Stomach (tissue), 4 donors: ENCODE data around the gene DCBLD2.

Experiments used
- POLR2A ChIP-seq, 4 donors: fragments of 450-650 bp; IDR thresholded peaks; one replicate each; pipeline ENCODE4 v1.6.1; 2016; ENCODE audit warnings: antibody characterized with exemption in 4 of 4, control low read depth in 2 of 4, mild to moderate bottlenecking in 1 of 4, moderate library complexity in 1 of 4
- TF ChIP-seq, protein P1 (sequence below), 7 experiments: fragments of 450-650 bp in 4 of 7; fragments of 200-600 bp in 3 of 7; sonication (generic) in 3 of 7; IDR thresholded peaks; one replicate each; pipeline ENCODE4 v1.5.1; 2016 to 2019; ENCODE audit warnings: antibody characterized with exemption in 7 of 7, control low read depth in 2 of 7, mild to moderate bottlenecking in 1 of 7

DNA sequence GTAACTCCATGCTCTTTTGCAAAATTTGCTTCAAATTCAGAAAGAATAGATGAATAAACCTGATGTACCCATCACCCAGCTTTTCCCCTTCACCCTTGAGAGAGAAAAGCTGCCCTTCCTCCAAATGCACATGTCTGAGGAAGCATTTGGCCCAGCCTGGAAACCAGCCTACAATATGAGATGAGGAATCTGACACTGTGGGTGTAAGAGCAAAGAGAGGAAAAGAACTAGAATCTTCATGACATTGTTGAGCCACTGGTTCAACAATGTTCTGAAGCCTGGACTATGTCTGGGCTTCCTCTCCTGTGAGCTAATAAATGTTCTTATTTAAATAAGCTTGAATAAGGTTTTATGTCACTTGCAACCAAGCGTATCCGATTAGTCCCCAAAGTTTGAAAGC, 18.7 kb upstream of the DCBLD2 start:
- no peak for TF ChIP-seq POLR2A (IDR thresholded peaks at IDR 0.05)
- TF ChIP-seq, protein P1, sequence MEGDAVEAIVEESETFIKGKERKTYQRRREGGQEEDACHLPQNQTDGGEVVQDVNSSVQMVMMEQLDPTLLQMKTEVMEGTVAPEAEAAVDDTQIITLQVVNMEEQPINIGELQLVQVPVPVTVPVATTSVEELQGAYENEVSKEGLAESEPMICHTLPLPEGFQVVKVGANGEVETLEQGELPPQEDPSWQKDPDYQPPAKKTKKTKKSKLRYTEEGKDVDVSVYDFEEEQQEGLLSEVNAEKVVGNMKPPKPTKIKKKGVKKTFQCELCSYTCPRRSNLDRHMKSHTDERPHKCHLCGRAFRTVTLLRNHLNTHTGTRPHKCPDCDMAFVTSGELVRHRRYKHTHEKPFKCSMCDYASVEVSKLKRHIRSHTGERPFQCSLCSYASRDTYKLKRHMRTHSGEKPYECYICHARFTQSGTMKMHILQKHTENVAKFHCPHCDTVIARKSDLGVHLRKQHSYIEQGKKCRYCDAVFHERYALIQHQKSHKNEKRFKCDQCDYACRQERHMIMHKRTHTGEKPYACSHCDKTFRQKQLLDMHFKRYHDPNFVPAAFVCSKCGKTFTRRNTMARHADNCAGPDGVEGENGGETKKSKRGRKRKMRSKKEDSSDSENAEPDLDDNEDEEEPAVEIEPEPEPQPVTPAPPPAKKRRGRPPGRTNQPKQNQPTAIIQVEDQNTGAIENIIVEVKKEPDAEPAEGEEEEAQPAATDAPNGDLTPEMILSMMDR (IDR thresholded peaks at IDR 0.05) = no peak
